Fibroblast of villous mesenchyme (primary cell): ENCODE measurements around the gene DCST2. TPM values are rescaled to one million over a fixed set of nuclear protein-coding genes. Genes with fewer than 3 reads are reported as not detected.
"Not testable (repeated sequence)": the region's sequence is repeated elsewhere in the genome, so short reads cannot be mapped to it uniquely, and the experiment has no call there.

Source experiments
- DNase-seq: peaks from one replicate; pipeline ENCODE4 v3.0.0-alpha.2; 2010; ENCODE audit warnings: low read depth
- H3K4me3 ChIP-seq: 2 replicates; pipeline ENCODE4 v1.5.1; 2011; ENCODE audit warnings: low read depth, mild to moderate bottlenecking, low read length
- total RNA-seq: library from RNA; depleted of rRNA; stranded (reverse); fragments of >200 nt; gene quantifications from 2 replicates; pipeline ENCODE4 v1.2.3, GENCODE V29; 2012
- TF ChIP-seq, protein P1 (sequence below): IDR thresholded peaks from 2 replicates; pipeline ENCODE4 v1.5.1; 2012; ENCODE audit warnings: low read depth, mild to moderate bottlenecking, low read length; ENCODE audit not compliant: insufficient read depth

Gene DCST2
- total RNA-seq, 1 donor = not detected

DNA sequence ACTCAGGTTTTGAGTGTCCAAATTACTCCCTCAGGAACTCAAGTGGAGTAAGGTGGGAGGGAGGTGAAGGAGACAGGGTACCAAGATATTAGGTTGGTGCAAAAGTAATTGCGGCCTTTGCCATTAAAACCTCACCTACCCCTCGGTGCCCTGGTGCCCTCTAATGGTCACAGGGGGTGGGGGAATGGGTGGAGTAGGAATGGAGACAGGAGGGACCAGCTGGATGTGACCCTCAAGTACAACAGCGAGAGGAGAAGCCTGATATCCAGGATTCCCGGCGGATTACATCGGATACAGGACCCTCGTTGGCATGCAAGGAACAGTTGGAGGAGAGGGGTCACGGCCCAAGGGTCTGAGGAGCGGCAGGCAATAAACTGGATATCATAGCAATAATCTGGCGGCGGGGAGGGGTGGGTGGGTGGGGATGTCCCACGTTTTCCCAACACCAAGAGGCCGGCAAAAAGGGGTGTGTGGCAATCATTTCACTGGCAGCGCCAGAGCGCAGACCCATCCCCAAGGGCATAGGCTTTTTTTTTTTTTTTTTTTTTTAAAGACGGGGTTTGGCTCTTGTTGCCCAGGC is 35.3 kb downstream of the DCST2 start:
- TF ChIP-seq, protein P1, sequence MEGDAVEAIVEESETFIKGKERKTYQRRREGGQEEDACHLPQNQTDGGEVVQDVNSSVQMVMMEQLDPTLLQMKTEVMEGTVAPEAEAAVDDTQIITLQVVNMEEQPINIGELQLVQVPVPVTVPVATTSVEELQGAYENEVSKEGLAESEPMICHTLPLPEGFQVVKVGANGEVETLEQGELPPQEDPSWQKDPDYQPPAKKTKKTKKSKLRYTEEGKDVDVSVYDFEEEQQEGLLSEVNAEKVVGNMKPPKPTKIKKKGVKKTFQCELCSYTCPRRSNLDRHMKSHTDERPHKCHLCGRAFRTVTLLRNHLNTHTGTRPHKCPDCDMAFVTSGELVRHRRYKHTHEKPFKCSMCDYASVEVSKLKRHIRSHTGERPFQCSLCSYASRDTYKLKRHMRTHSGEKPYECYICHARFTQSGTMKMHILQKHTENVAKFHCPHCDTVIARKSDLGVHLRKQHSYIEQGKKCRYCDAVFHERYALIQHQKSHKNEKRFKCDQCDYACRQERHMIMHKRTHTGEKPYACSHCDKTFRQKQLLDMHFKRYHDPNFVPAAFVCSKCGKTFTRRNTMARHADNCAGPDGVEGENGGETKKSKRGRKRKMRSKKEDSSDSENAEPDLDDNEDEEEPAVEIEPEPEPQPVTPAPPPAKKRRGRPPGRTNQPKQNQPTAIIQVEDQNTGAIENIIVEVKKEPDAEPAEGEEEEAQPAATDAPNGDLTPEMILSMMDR = no peak

DNA sequence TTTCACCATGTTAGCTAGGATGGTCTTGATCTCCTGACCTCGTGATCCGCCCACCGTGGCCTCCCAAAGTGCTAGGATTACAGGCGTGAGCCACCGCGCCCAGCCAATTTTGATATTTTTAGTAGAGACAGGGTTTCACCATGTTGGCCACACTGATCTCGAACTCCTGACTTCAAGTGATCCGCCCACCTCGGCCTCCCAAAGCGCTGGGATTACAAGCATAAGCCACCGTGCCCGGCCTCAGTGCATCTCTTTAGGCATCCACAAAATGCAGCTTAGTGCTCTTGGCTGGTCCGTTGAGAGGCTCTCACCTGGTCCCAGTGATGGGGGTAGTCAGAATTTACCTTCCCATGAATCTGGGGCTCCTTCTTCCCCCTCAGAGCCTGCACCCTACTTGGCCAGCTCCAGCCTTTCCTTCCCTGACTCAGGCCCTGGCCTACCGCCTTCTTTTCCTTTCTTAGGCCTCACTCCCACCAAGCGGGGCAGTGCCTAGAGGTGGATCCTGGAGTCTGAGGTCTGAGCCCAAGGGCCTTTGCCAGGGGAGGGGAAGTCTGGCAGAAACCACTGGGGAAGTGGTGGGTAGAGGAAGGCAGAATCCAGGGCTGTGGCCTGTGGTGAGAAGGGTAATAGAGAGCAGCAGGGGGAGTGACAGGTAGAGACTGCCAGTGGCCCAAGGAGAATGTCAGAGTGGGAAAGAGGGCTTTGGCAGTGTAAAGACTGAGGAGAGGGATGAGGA is 36.4 kb downstream of the DCST2 start:
- no peak for DNase-seq
- no peak overlapping the region for H3K4me3 ChIP-seq
- TF ChIP-seq, protein P1 = no peak

More for the DNA sequence above, 35.3 kb downstream of the DCST2 start:
- H3K4me3 ChIP-seq = no peak overlapping the region
- no peak for DNase-seq

DNA sequence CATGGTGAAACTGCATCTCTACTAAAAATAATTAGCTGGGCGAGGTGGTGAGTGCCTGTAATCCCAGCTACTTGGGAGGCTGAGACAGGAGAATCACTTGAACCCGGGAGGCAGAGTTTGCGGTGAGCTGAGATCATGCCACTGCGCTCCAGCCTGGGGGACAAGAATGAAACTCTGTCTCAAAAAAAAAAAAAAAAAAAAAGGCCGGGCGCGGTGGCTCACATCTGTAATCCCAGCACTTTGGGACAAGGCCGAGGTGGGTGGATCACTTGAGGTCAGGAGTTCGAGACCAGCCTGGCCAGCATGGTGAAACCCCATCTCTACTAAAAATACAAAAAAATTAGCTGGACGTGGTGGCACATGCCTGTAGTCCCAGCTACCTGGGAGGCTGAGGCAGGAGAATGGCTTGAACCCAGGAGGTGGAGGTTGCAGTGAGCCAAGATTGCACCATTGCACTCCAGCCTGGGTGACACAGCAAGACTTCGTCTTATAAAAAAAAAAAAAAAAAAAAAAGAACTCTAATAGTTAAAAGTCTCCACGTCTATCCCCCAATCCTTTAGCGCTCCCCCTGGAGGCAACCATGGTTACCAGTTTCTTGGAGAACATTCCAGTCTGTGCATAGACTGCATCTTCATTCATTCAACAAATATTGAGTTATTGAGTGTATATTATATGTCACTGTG is 38.1 kb downstream of the DCST2 start:
- peak; percentile 88 for DNase-seq
- not testable (repeated sequence) for H3K4me3 ChIP-seq
- TF ChIP-seq, protein P1 = peak; percentile 47

DNA sequence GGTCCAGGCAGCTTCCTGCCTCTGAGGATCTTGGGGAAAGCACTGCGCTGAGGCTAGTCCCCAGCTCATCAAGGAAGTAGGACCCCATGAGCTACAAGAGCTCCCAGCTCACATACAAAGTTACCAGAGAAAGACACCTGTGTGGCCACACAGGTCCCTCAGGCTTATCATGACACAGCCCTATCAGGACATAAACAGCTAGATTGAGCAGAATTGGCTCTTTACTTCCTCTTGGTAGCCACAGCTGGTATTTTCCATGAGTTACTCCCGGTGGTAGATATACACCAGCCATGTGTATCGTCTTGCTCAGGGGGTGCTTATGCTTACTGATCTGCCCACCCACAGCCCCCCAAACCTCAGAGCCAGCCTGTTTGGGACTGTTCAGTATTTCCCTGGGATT is 39.0 kb downstream of the DCST2 start:
- TF ChIP-seq, protein P1 = no peak
- no peak overlapping the region for H3K4me3 ChIP-seq
- no peak for DNase-seq

DNA sequence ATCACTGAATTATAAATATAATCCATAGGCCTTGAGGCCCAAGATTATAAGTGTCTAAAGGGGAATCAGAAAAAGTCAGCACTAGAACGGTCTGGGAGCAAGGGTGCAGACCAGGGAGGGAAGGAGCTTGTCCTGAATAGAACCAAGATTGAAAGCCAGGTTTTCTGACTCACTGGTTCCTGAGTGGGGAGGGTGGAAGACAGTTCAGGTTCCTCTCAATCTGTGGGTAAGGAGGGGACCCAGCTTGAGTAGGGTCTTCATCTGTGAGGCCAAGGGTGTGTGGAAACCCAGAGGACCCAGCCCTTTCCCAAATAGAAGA is 39.4 kb downstream of the DCST2 start:
- TF ChIP-seq, protein P1 = no peak
- H3K4me3 ChIP-seq = no peak overlapping the region
- no peak for DNase-seq

DNA sequence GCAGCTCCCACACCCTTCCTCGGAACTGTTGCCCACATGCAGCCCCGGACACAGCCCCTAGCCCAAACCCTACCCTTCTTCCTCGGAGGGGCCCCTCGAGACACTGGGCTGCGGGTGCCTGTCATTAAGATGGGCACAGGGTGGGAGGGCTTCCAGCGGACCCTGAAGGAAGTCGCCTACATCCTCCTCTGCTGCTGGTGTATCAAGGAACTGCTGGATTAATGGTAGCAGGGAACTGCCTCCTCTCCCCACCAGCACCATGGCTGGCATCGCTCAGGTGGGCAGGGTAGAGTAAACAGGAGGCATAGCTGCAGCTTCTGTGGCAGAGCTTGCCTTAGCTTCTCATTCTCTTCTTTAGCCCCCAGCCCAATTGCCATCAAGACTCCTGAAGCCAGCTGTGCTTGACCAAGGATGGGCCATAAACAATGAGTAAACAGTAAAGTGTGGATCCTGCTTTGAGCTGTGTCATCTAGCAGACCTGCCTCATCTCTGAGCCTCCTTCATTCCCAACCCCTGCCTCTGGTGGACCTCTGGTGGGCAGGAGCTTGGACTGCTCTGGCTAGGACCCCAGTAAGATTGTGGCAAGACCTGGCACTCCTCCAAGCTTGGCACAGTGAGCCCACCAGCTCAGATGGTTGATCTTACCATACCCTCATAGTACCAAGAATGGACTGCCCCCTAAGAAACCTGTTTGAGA is 39.9 kb downstream of the DCST2 start, which contains the start of gene LENEP:
TSS of gene LENEP (plus strand) at position 15 of the 697 bp plus-strand sequence. CDS start at position 37, 22 bp downstream.
- H3K4me3 ChIP-seq = no peak within 1 kb of the TSS
- TF ChIP-seq, protein P1 = no peak
- no peak for DNase-seq
